ENCODE results near the gene UIMC1.

The UIMC1 gene

GRCh38 chr5:176884571-176884890 lies 122.0 kb downstream of the UIMC1 start:
- Histone ChIP-seq H3F3A (ENCODE audit: insufficient read depth) (no peaks in the 10 kb centered on the region), H4K20me1 (ENCODE audit: low read depth, low read length) (no peaks in the 10 kb centered on the region), H3K4me3 (ENCODE audit: insufficient read depth, low read length, poor library complexity, severe bottlenecking) (no peak overlapping the region), H3K4me2 (ENCODE audit: low read depth, low read length, poor library complexity, severe bottlenecking) (no peak overlapping the region), H3K79me2 (ENCODE audit: insufficient read depth, low read length) (no peaks in the 10 kb centered on the region), H3K9me3 (ENCODE audit: insufficient read depth, low read length) (no peaks in the 10 kb centered on the region), H3K9me2 (replicated peaks; ENCODE audit: insufficient read depth, low read length) (no peaks in the 10 kb centered on the region), H3K27me3 (ENCODE audit: low read length) (no peaks in the 10 kb centered on the region), H3K9ac (ENCODE audit: low read length) (no peak overlapping the region), H3K36me3 (ENCODE audit: low read length) (no peaks in the 10 kb centered on the region), H3K27ac (ENCODE audit: low read depth, low read length) (no peak overlapping the region), H2AFZ (ENCODE audit: low read depth, low read length, severe bottlenecking) (no peak overlapping the region)
- no peak for TF ChIP-seq CTCF (IDR thresholded peaks at IDR 0.05; ENCODE audit: insufficient read depth, low read length, poor library complexity, severe bottlenecking)
- no peak for TF ChIP-seq EZH2phosphoT487 (conservative IDR thresholded peaks at IDR 0.05; ENCODE audit: low read length)

- no peak overlapping the region for H3K9ac ChIP-seq (ENCODE audit: low read length)
- no peaks in the 10 kb centered on the region for H3K36me3 ChIP-seq (ENCODE audit: low read length)
- TF ChIP-seq CTCF (IDR thresholded peaks at IDR 0.05; ENCODE audit: insufficient read depth, low read length, poor library complexity, severe bottlenecking) (no peak), EZH2phosphoT487 (conservative IDR thresholded peaks at IDR 0.05; ENCODE audit: low read length) (no peak)
- no peak overlapping the region for H2AFZ ChIP-seq (ENCODE audit: low read depth, low read length, severe bottlenecking)
- H3F3A ChIP-seq (ENCODE audit: insufficient read depth), result no peaks in the 10 kb centered on the region
- H3K27ac ChIP-seq (ENCODE audit: low read depth, low read length), result no peak overlapping the region
- no peaks in the 10 kb centered on the region for H3K9me3 ChIP-seq (ENCODE audit: insufficient read depth, low read length)
- H3K9me2 ChIP-seq (replicated peaks; ENCODE audit: insufficient read depth, low read length), result no peaks in the 10 kb centered on the region
- no peak overlapping the region for H3K4me2 ChIP-seq (ENCODE audit: low read depth, low read length, poor library complexity, severe bottlenecking)
- no peaks in the 10 kb centered on the region for H3K79me2 ChIP-seq (ENCODE audit: insufficient read depth, low read length)
- no peaks in the 10 kb centered on the region for H4K20me1 ChIP-seq (ENCODE audit: low read depth, low read length)
- no peak overlapping the region for H3K4me3 ChIP-seq (ENCODE audit: insufficient read depth, low read length, poor library complexity, severe bottlenecking)
- no peaks in the 10 kb centered on the region for H3K27me3 ChIP-seq (ENCODE audit: low read length)
These were observed 122.6 kb downstream of the UIMC1 start for GRCh38 chr5:176883700-176884570.

GRCh38 chr5:176882567-176882903 lies 124.0 kb downstream of the UIMC1 start:
- Histone ChIP-seq H3K79me2 (ENCODE audit: insufficient read depth, low read length) (no peaks in the 10 kb centered on the region), H3K27me3 (ENCODE audit: low read length) (no peaks in the 10 kb centered on the region), H4K20me1 (ENCODE audit: low read depth, low read length) (no peaks in the 10 kb centered on the region), H3K9ac (ENCODE audit: low read length) (no peak overlapping the region), H3K4me3 (ENCODE audit: insufficient read depth, low read length, poor library complexity, severe bottlenecking) (no peak overlapping the region), H3K9me3 (ENCODE audit: insufficient read depth, low read length) (no peaks in the 10 kb centered on the region), H3K36me3 (ENCODE audit: low read length) (no peaks in the 10 kb centered on the region), H2AFZ (ENCODE audit: low read depth, low read length, severe bottlenecking) (no peak overlapping the region), H3K9me2 (replicated peaks; ENCODE audit: insufficient read depth, low read length) (no peaks in the 10 kb centered on the region), H3F3A (ENCODE audit: insufficient read depth) (no peaks in the 10 kb centered on the region), H3K4me2 (ENCODE audit: low read depth, low read length, poor library complexity, severe bottlenecking) (no peak overlapping the region), H3K27ac (ENCODE audit: low read depth, low read length) (no peak overlapping the region)
- no peak for TF ChIP-seq CTCF (IDR thresholded peaks at IDR 0.05; ENCODE audit: insufficient read depth, low read length, poor library complexity, severe bottlenecking)
- no peak for TF ChIP-seq EZH2phosphoT487 (conservative IDR thresholded peaks at IDR 0.05; ENCODE audit: low read length)

All from SU-DHL-6 (cell line).